ENCODE measurements around the gene STPG4. TPM values are rescaled to one million over a fixed set of nuclear protein-coding genes. Genes with fewer than 3 reads are reported as not detected.

The STPG4 gene
- total and polyA plus RNA-seq, 7 donors, result 0.12 to 1.1 (median 0.63) TPM; not detected in 3

DNA sequence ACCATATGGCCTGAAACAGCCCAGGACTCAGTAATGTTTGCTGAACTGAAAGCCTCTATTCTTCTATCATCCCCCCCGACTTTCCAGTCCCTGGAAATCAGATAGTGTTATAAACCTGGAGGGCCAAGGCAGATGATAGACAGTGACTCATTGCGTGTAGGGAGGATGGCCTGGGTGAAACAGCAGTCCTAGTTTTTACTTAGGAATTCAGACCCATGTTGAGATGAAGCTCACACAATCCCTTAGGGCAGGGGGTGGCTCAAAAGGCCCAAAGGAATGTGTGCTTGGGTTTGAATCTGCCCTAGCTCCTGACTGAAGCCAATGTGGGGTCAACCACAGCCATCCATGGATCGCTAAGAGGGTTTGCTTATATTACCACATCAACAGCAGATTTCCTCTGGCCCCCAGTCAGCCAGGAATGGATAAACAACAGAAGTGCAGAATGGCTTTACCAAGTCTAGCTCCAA lies 43.9 kb upstream of the STPG4 start:
- no peaks in the 10 kb centered on the region for H3K27me3 ChIP-seq
- H3K27ac ChIP-seq, result no peak overlapping the region
- 84 to 85% methylated on average over 3 of the region's 3 CpGs for WGBS, 2 donors
- no peak overlapping the region for H3K4me3 ChIP-seq
- H3K36me3 ChIP-seq, result no peaks in the 10 kb centered on the region
- H3K4me1 ChIP-seq, result peaks cover 0 to 5% (median under 1%) of the 10 kb centered on the region in 4 donors
- intact Hi-C loops (cut with DNase I), result no loop called here
- H3K9me3 ChIP-seq, result no peaks in the 10 kb centered on the region
- no peak for DNase-seq
- no peak for TF ChIP-seq POLR2AphosphoS5 (IDR thresholded peaks at IDR 0.05)
- no peak for TF ChIP-seq POLR2A (IDR thresholded peaks at IDR 0.05)
- TF ChIP-seq, protein P1, sequence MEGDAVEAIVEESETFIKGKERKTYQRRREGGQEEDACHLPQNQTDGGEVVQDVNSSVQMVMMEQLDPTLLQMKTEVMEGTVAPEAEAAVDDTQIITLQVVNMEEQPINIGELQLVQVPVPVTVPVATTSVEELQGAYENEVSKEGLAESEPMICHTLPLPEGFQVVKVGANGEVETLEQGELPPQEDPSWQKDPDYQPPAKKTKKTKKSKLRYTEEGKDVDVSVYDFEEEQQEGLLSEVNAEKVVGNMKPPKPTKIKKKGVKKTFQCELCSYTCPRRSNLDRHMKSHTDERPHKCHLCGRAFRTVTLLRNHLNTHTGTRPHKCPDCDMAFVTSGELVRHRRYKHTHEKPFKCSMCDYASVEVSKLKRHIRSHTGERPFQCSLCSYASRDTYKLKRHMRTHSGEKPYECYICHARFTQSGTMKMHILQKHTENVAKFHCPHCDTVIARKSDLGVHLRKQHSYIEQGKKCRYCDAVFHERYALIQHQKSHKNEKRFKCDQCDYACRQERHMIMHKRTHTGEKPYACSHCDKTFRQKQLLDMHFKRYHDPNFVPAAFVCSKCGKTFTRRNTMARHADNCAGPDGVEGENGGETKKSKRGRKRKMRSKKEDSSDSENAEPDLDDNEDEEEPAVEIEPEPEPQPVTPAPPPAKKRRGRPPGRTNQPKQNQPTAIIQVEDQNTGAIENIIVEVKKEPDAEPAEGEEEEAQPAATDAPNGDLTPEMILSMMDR (IDR thresholded peaks at IDR 0.05), result no peak
- TF ChIP-seq EP300 (IDR thresholded peaks at IDR 0.05), result no peak

GRCh38 chr2:47196499-47196898 lies 41.4 kb upstream of the STPG4 start:
- TF ChIP-seq, protein P1 (IDR thresholded peaks at IDR 0.05), result no peak
- no peak for TF ChIP-seq POLR2A (IDR thresholded peaks at IDR 0.05)
- no peak for TF ChIP-seq EP300 (IDR thresholded peaks at IDR 0.05)
- no peak for TF ChIP-seq POLR2AphosphoS5 (IDR thresholded peaks at IDR 0.05)
- intact Hi-C loops (cut with DNase I), result no loop called here
- H3K27ac ChIP-seq, result no peak overlapping the region
- no peaks in the 10 kb centered on the region for H3K27me3 ChIP-seq
- DNase-seq, result no peak
- H3K4me3 ChIP-seq, result no peak overlapping the region
- no peaks in the 10 kb centered on the region for H3K36me3 ChIP-seq
- peaks cover 0 to 27% (median 26%) of the 10 kb centered on the region in 4 donors for H3K4me1 ChIP-seq
- WGBS, 2 donors, result 90 to 95% methylated on average over 1 of the region's 1 CpG
- H3K9me3 ChIP-seq, result no peaks in the 10 kb centered on the region

DNA sequence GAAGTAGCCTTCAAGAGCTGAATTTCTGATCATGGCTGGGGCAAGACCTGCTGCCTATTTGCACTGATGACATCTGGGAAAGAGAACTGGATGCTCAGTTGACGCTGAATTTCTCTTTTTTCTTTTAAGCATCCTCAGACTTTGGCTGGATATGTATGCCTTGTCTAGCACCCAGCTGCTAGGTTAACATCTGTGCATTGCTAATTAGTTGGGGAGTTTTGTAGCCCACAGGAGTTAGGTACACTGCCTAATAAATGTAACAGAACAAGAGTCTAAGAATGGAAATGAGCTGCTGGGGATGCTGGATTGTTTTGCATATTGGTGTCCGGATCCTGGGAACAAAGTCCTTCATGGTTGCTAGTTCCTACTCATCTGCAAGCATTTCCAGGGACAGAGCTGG lies 40.9 kb upstream of the STPG4 start:
- Histone ChIP-seq H3K4me3 (no peak overlapping the region), H3K27ac (no peak overlapping the region), H3K9me3 (no peaks in the 10 kb centered on the region), H3K36me3 (no peaks in the 10 kb centered on the region), H3K27me3 (no peaks in the 10 kb centered on the region), H3K4me1 (peaks cover 0 to 32% (median 30%) of the 10 kb centered on the region in 4 donors)
- TF ChIP-seq, protein P1 (IDR thresholded peaks at IDR 0.05), result no peak
- TF ChIP-seq EP300 (IDR thresholded peaks at IDR 0.05), result no peak
- TF ChIP-seq POLR2AphosphoS5 (IDR thresholded peaks at IDR 0.05), result no peak
- no peak for TF ChIP-seq POLR2A (IDR thresholded peaks at IDR 0.05)
- no peak for DNase-seq
- intact Hi-C loops (cut with DNase I), result no loop called here
- 81 to 91% methylated on average over 2 of the region's 2 CpGs for WGBS, 2 donors

GRCh38 chr2:47195148-47195547 lies 40.0 kb upstream of the STPG4 start:
- no peak overlapping the region for H3K4me3 ChIP-seq
- DNase-seq, result no peak
- intact Hi-C loops (cut with DNase I), result no loop called here
- no peak overlapping the region for H3K27ac ChIP-seq
- H3K27me3 ChIP-seq, result no peaks in the 10 kb centered on the region
- no peaks in the 10 kb centered on the region for H3K36me3 ChIP-seq
- 90 to 91% methylated on average over 3 of the region's 3 CpGs for WGBS, 2 donors
- H3K9me3 ChIP-seq, result no peaks in the 10 kb centered on the region
- TF ChIP-seq POLR2A (IDR thresholded peaks at IDR 0.05) (no peak), EP300 (IDR thresholded peaks at IDR 0.05) (no peak), POLR2AphosphoS5 (IDR thresholded peaks at IDR 0.05) (no peak)
- TF ChIP-seq, protein P1 (IDR thresholded peaks at IDR 0.05), result no peak
- peaks cover 0 to 41% (median 39%) of the 10 kb centered on the region in 4 donors for H3K4me1 ChIP-seq

GRCh38 chr2:47194410-47194809 lies 39.3 kb upstream of the STPG4 start:
- H3K27ac ChIP-seq, result no peak overlapping the region
- peaks cover 0 to 48% (median 46%) of the 10 kb centered on the region in 4 donors for H3K4me1 ChIP-seq
- no peak for DNase-seq
- TF ChIP-seq POLR2A (IDR thresholded peaks at IDR 0.05) (no peak), EP300 (IDR thresholded peaks at IDR 0.05) (no peak), POLR2AphosphoS5 (IDR thresholded peaks at IDR 0.05) (no peak)
- TF ChIP-seq, protein P1 (IDR thresholded peaks at IDR 0.05), result no peak
- no peaks in the 10 kb centered on the region for H3K36me3 ChIP-seq
- intact Hi-C loops (cut with DNase I), result no loop called here
- no peak overlapping the region for H3K4me3 ChIP-seq
- H3K9me3 ChIP-seq, result no peaks in the 10 kb centered on the region
- H3K27me3 ChIP-seq, result no peaks in the 10 kb centered on the region

Data from sigmoid colon (tissue), 7 donors.